IMR-90 (cell line): ENCODE data around the gene SBSN. TPM values are rescaled to one million over a fixed set of nuclear protein-coding genes. Genes with fewer than 3 reads are reported as not detected.

Experiments
- ATAC-seq: fragments of 200-7000 bp; cut with Tn5 transposase; 2 replicates; pipeline ENCODE4 v1.9.1; 2020; ENCODE audit warnings: low read depth, mild to moderate bottlenecking, moderate library complexity
- BruUV-seq: library from RNA; stranded (reverse); fragments of 400-500 nt; replicated peaks from 2 replicates; lab custom pipeline; 2021; lab: Mats Ljungman, UMichigan
- CTCF ChIA-PET: fragments of 300-600 bp; formaldehyde crosslinking; extraction: SDS; loops from one replicate; lab custom pipeline; 2021; ENCODE audit warnings: antibody characterized with exemption; lab: Yijun Ruan, JAX
- POLR2A ChIA-PET: fragments of 300-600 bp; sonication (Branson Sonifier 250); formaldehyde crosslinking; loops from one replicate; lab custom pipeline; 2022; ENCODE audit warnings: antibody characterized with exemption; ENCODE audit not compliant: unreplicated experiment; lab: Charles Lee
- DNase-seq: peaks from one replicate; pipeline ENCODE4 v3.0.0; 2013
- H2AFZ ChIP-seq: replicated peaks from 2 replicates; pipeline ENCODE3; 2013; ENCODE audit warnings: low read length, mild to moderate bottlenecking; ENCODE audit not compliant: poor library complexity
- H2AK5ac ChIP-seq: 2 replicates; pipeline ENCODE4 v1.6.1; 2013; ENCODE audit warnings: low read depth, low read length, inconsistent platforms
- H2AK9ac ChIP-seq: replicated peaks from 2 replicates; pipeline ENCODE3; 2013; ENCODE audit warnings: mild to moderate bottlenecking, low read depth, low read length, moderate library complexity; ENCODE audit not compliant: poor library complexity
- H2BK120ac ChIP-seq: 2 replicates; pipeline ENCODE4 v1.6.1; 2013; ENCODE audit warnings: low read depth, low read length, inconsistent platforms
- H2BK15ac ChIP-seq: 3 replicates; pipeline ENCODE4 v1.6.1; 2013; ENCODE audit warnings: low read depth, low read length, inconsistent platforms
- H2BK20ac ChIP-seq: 2 replicates; pipeline ENCODE4 v1.6.1; 2013; ENCODE audit warnings: low read depth, mild to moderate bottlenecking, inconsistent platforms, low read length, moderate library complexity
- H2BK5ac ChIP-seq: 2 replicates; pipeline ENCODE4 v1.6.1; 2013; ENCODE audit warnings: mild to moderate bottlenecking, low read depth, low read length, inconsistent platforms; ENCODE audit not compliant: poor library complexity, severe bottlenecking
- H3K14ac ChIP-seq: replicated peaks from 2 replicates; pipeline ENCODE4 v1.6.1; 2013; ENCODE audit warnings: low read depth, low read length, inconsistent platforms
- H3K18ac ChIP-seq: 2 replicates; pipeline ENCODE4 v1.6.1; 2013; ENCODE audit warnings: low read depth, low read length, control low read depth
- H3K23ac ChIP-seq: 2 replicates; pipeline ENCODE4 v1.6.1; 2013; ENCODE audit warnings: low read depth, low read length, inconsistent platforms
- H3K27ac ChIP-seq: 2 replicates; pipeline ENCODE4 v1.5.1; 2013; ENCODE audit warnings: mild to moderate bottlenecking, control low read depth, low read length; ENCODE audit not compliant: insufficient read depth
- H3K27me3 ChIP-seq: 2 replicates; pipeline ENCODE4 v1.6.1; 2013; ENCODE audit warnings: low read length; ENCODE audit not compliant: control insufficient read depth, insufficient read depth
- H3K36me3 ChIP-seq: 2 replicates; pipeline ENCODE4 v1.6.1; 2013; ENCODE audit warnings: low read length, mixed read lengths; ENCODE audit not compliant: control insufficient read depth, insufficient read depth
- H3K4ac ChIP-seq: 2 replicates; pipeline ENCODE4 v1.6.1; 2013; ENCODE audit warnings: low read depth, low read length, inconsistent platforms
- H3K4me1 ChIP-seq: 2 replicates; pipeline ENCODE4 v1.6.1; 2013; ENCODE audit warnings: low read length, mixed read lengths; ENCODE audit not compliant: control insufficient read depth, insufficient read depth
- H3K4me2 ChIP-seq: 2 replicates; pipeline ENCODE4 v1.6.1; 2013; ENCODE audit warnings: low read depth, mild to moderate bottlenecking, control low read depth, low read length, moderate library complexity
- H3K4me3 ChIP-seq: 2 replicates; pipeline ENCODE4 v1.5.1; 2013; ENCODE audit warnings: low read depth, mild to moderate bottlenecking, control low read depth, low read length, moderate library complexity; ENCODE audit not compliant: insufficient read depth
- H3K56ac ChIP-seq: 2 replicates; pipeline ENCODE4 v1.6.1; 2013; ENCODE audit warnings: low read length, inconsistent platforms; ENCODE audit not compliant: insufficient read depth; ENCODE audit errors: extremely low read depth
- H3K79me1 ChIP-seq, 2 experiments: 2 replicates each; pipeline ENCODE4 v1.6.1; 2013; ENCODE audit warnings: low read length in 2 of 2, inconsistent platforms in 1 of 2, low read depth in 1 of 2
- H3K9ac ChIP-seq: 2 replicates; pipeline ENCODE4 v1.6.1; 2013; ENCODE audit warnings: low read depth, low read length, control low read depth
- H3K9me1 ChIP-seq: 2 replicates; pipeline ENCODE4 v1.6.1; 2013; ENCODE audit warnings: low read length, inconsistent platforms; ENCODE audit not compliant: insufficient read depth
- H3K9me3 ChIP-seq: 2 replicates; pipeline ENCODE4 v1.6.1; 2013; ENCODE audit warnings: low read length; ENCODE audit not compliant: control insufficient read depth, insufficient read depth
- H4K20me1 ChIP-seq: 2 replicates; pipeline ENCODE4 v1.6.1; 2013; ENCODE audit warnings: low read length, inconsistent platforms; ENCODE audit not compliant: insufficient read depth
- H4K5ac ChIP-seq: 2 replicates; pipeline ENCODE4 v1.6.1; 2013; ENCODE audit warnings: mild to moderate bottlenecking, low read depth, low read length, control low read depth
- H4K8ac ChIP-seq, 2 experiments: 2 replicates each; pipeline ENCODE4 v1.6.1; 2013; ENCODE audit warnings: low read depth in 2 of 2, low read length in 2 of 2, control low read depth in 1 of 2, inconsistent platforms in 1 of 2
- H4K91ac ChIP-seq: 2 replicates; pipeline ENCODE4 v1.6.1; 2013; ENCODE audit warnings: low read depth, low read length, inconsistent platforms; ENCODE audit not compliant: insufficient read depth
- BHLHE40 ChIP-seq: fragments of 150-350 bp; IDR thresholded peaks from 2 replicates; pipeline ENCODE4 v1.6.1; 2016; ENCODE audit warnings: mild to moderate bottlenecking, low read depth, low read length
- CEBPB ChIP-seq: IDR thresholded peaks from 2 replicates; pipeline ENCODE4 v1.6.1; 2012; ENCODE audit warnings: low read depth, low read length, improper control_type of control experiment
- FOS ChIP-seq: fragments of 150-350 bp; IDR thresholded peaks from 2 replicates; pipeline ENCODE4 v1.6.1; 2016; ENCODE audit warnings: low read depth, low read length
- NFE2L2 ChIP-seq: fragments of 150-350 bp; IDR thresholded peaks from 2 replicates; pipeline ENCODE4 v1.6.1; 2016; ENCODE audit warnings: low read depth, mild to moderate bottlenecking, low read length
- RCOR1 ChIP-seq: IDR thresholded peaks from 2 replicates; pipeline ENCODE4 v1.6.1; 2012; ENCODE audit warnings: mild to moderate bottlenecking, low read length, improper control_type of control experiment; ENCODE audit not compliant: insufficient replicate concordance
- SMC3 ChIP-seq: fragments of 150-350 bp; IDR thresholded peaks from 2 replicates; pipeline ENCODE4 v1.6.1; 2016; ENCODE audit warnings: low read depth, mild to moderate bottlenecking, antibody characterized with exemption, low read length, moderate library complexity
- WGBS, 2 experiments: methylation state at CpG; one replicate each; pipeline versions ENCODE4 v1.1.5 to v1.1.7; 2013; ENCODE audit warnings: missing lambda C conversion rate in 2 of 2; ENCODE audit not compliant: insufficient read length in 1 of 2; ENCODE audit errors: extremely low coverage in 2 of 2; 5-methylcytosine and 5-hydroxymethylcytosine counted together
- dilution Hi-C: fragments of 300-500 bp; cut with HindIII; formaldehyde crosslinking; loops from one replicate; pipeline ENCODE4 v1.14.3; 2018; ENCODE audit warnings: low sequenced_read_pairs; ENCODE audit not compliant: unreplicated experiment
- in situ Hi-C: fragments of 300-500 bp; cut with MboI; formaldehyde crosslinking; loops from 3 replicates; pipeline ENCODE4 v1.14.3; 2019; ENCODE audit warnings: low sequenced_read_pairs, inconsistent platforms, mixed read lengths
- intact Hi-C: fragments of 100-400 bp; cut with micrococcal nuclease; formaldehyde crosslinking; loops from 2 replicates; pipeline ENCODE4 v1.10.0; 2022
- polyA plus RNA-seq, 3 experiments: library from polyadenylated mRNA; depleted of rRNA; stranded (reverse); fragments of >200 nt; gene quantifications; 2 replicates each; pipeline ENCODE4 v1.2.3, GENCODE V29; 2012; ENCODE audit warnings: low replicate concordance in 1 of 3
- total RNA-seq: library from RNA; depleted of rRNA; stranded (reverse); fragments of >200 nt; gene quantifications from 2 replicates; pipeline ENCODE4 v1.2.3, GENCODE V29; 2012
- TF ChIP-seq, protein P1 (sequence below): conservative IDR thresholded peaks from 2 replicates; pipeline ENCODE4 v1.5.1; 2012; ENCODE audit warnings: mild to moderate bottlenecking, low read depth, low read length, improper control_type of control experiment
- TF ChIP-seq, protein P2 (sequence below): fragments of 150-350 bp; IDR thresholded peaks from 2 replicates; pipeline ENCODE4 v1.6.1; 2016; ENCODE audit warnings: low read depth, mild to moderate bottlenecking, low read length, moderate library complexity, borderline replicate concordance

SBSN gene
- total and polyA plus RNA-seq, 2 of the 4 experiments (the other 2 are of a cell fraction), result 0.72 to 6.4 TPM

DNA sequence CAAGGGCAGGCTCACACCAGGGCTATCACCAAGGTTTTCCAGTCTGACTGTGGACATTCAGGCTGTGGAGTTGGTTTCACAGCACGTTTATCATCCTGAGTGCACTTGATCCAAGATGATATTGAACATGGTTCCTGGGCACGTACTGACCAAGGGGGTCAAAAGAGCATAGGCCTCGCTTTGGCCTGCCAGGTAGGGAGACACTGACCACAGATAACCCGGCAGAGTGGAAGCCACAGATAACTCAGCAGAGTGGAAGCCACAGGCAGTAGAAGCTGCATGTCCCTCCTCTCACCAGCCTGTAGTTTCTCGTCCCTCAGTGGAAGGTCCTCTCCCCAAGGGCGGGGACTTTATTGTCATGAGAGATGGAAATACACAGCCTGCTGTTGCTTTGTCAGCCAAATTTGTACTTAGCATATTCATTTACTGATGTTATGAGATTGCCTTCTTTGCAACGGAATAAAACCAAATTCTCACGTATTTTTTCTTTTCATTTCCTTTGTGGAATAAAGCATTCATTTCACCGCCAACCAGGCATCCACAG lies 29.1 kb downstream of the SBSN start:
- WGBS, 2 experiments, result 58% methylated on average over 3 of the region's 9 CpGs; no CpG with 5 or more reads in 1 of the 2 experiments

More for the DNA sequence above, 29.1 kb downstream of the SBSN start:
- Histone ChIP-seq H3K14ac (no peak overlapping the region), H3K9me1 (no peaks in the 10 kb centered on the region), H3K27ac (no peak overlapping the region), H4K20me1 (no peaks in the 10 kb centered on the region), H2AK5ac (no peak overlapping the region), H4K5ac (no peak overlapping the region), H3K4me3 (no peak overlapping the region), H3K56ac (no peak overlapping the region), H3K4ac (no peak overlapping the region), H2AK9ac (no peak overlapping the region), H3K79me1 (no peaks in the 10 kb centered on the region), H2BK120ac (no peak overlapping the region), H3K4me1 (no peaks in the 10 kb centered on the region), H3K4me2 (no peak overlapping the region), H3K9ac (no peak overlapping the region), H2BK15ac (no peak overlapping the region), H3K18ac (no peak overlapping the region), H3K23ac (no peak overlapping the region), H4K91ac (no peak overlapping the region), H4K8ac (no peak overlapping the region), H3K27me3 (peaks cover 27% of the 10 kb centered on the region), H2BK20ac (no peak overlapping the region), H2AFZ (no peak overlapping the region), H3K9me3 (no peaks in the 10 kb centered on the region), H3K36me3 (no peaks in the 10 kb centered on the region), H2BK5ac (no peak overlapping the region)
- DNase-seq (no peak), ATAC-seq (no peak)
- CTCF ChIA-PET, result no interaction called here
- POLR2A ChIA-PET, result no interaction called here
- dilution Hi-C loops (no loop called here), in situ Hi-C loops (no loop called here), intact Hi-C loops (no loop called here)
- no peak for TF ChIP-seq CEBPB
- TF ChIP-seq NFE2L2, result no peak
- TF ChIP-seq RCOR1, result no peak
- TF ChIP-seq, protein P1, sequence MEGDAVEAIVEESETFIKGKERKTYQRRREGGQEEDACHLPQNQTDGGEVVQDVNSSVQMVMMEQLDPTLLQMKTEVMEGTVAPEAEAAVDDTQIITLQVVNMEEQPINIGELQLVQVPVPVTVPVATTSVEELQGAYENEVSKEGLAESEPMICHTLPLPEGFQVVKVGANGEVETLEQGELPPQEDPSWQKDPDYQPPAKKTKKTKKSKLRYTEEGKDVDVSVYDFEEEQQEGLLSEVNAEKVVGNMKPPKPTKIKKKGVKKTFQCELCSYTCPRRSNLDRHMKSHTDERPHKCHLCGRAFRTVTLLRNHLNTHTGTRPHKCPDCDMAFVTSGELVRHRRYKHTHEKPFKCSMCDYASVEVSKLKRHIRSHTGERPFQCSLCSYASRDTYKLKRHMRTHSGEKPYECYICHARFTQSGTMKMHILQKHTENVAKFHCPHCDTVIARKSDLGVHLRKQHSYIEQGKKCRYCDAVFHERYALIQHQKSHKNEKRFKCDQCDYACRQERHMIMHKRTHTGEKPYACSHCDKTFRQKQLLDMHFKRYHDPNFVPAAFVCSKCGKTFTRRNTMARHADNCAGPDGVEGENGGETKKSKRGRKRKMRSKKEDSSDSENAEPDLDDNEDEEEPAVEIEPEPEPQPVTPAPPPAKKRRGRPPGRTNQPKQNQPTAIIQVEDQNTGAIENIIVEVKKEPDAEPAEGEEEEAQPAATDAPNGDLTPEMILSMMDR, result no peak
- TF ChIP-seq, protein P2, sequence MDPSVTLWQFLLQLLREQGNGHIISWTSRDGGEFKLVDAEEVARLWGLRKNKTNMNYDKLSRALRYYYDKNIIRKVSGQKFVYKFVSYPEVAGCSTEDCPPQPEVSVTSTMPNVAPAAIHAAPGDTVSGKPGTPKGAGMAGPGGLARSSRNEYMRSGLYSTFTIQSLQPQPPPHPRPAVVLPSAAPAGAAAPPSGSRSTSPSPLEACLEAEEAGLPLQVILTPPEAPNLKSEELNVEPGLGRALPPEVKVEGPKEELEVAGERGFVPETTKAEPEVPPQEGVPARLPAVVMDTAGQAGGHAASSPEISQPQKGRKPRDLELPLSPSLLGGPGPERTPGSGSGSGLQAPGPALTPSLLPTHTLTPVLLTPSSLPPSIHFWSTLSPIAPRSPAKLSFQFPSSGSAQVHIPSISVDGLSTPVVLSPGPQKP, result no peak
- TF ChIP-seq FOS, result no peak
- TF ChIP-seq BHLHE40, result no peak
- no peak for TF ChIP-seq SMC3
- no TSS peak for BruUV-seq
